Mesendoderm (in vitro differentiated cells): ENCODE data around the gene SSX4B. TPM values are rescaled to one million over a fixed set of nuclear protein-coding genes. Genes with fewer than 3 reads are reported as not detected.
"Not testable (repeated sequence)": the region's sequence is repeated elsewhere in the genome, so short reads cannot be mapped to it uniquely, and the experiment has no call there.

Experiments
- DNase-seq: peaks from one replicate; pipeline ENCODE4 v3.0.0; 2013
- H2AK5ac ChIP-seq: 2 replicates; pipeline ENCODE4 v1.6.1; 2013; ENCODE audit warnings: low read length, inconsistent platforms
- H2BK120ac ChIP-seq: 2 replicates; pipeline ENCODE4 v1.6.1; 2013; ENCODE audit warnings: low read depth, mild to moderate bottlenecking, low read length, moderate library complexity, mixed read lengths
- H2BK15ac ChIP-seq: replicated peaks from 2 replicates; pipeline ENCODE4 v1.6.1; 2013; ENCODE audit warnings: low read depth, mild to moderate bottlenecking, moderate library complexity
- H2BK5ac ChIP-seq: 2 replicates; pipeline ENCODE4 v1.6.1; 2013; ENCODE audit warnings: low read length, inconsistent platforms
- H3K18ac ChIP-seq: 2 replicates; pipeline ENCODE4 v1.6.1; 2013; ENCODE audit warnings: mild to moderate bottlenecking, low read length, mixed read lengths
- H3K23ac ChIP-seq: one replicate; pipeline ENCODE4 v1.6.1; 2013; ENCODE audit warnings: low read length
- H3K27ac ChIP-seq: 2 replicates; pipeline ENCODE4 v1.5.1; 2013; ENCODE audit warnings: low read depth, mild to moderate bottlenecking, inconsistent platforms, low read length, moderate library complexity
- H3K27me3 ChIP-seq: 2 replicates; pipeline ENCODE4 v1.6.1; 2013; ENCODE audit warnings: low read length, control low read depth, mild to moderate bottlenecking, inconsistent platforms; ENCODE audit not compliant: insufficient read depth, poor library complexity
- H3K36me3 ChIP-seq: 2 replicates; pipeline ENCODE4 v1.6.1; 2013; ENCODE audit warnings: low read length, inconsistent platforms; ENCODE audit not compliant: control insufficient read depth, insufficient read depth
- H3K4ac ChIP-seq: one replicate; pipeline ENCODE4 v1.6.1; 2013; ENCODE audit warnings: low read depth, mild to moderate bottlenecking, low read length, moderate library complexity
- H3K4me1 ChIP-seq: 2 replicates; pipeline ENCODE4 v1.6.1; 2013; ENCODE audit warnings: low read depth, low read length, inconsistent platforms; ENCODE audit not compliant: control insufficient read depth
- H3K4me2 ChIP-seq: 2 replicates; pipeline ENCODE4 v1.6.1; 2013; ENCODE audit warnings: low read length
- H3K4me3 ChIP-seq: 2 replicates; pipeline ENCODE4 v1.5.1; 2013; ENCODE audit warnings: mild to moderate bottlenecking, low read length
- H3K56ac ChIP-seq: one replicate; pipeline ENCODE4 v1.6.1; 2013; ENCODE audit warnings: low read length
- H3K79me1 ChIP-seq: 2 replicates; pipeline ENCODE4 v1.6.1; 2013; ENCODE audit warnings: low read length, inconsistent platforms
- H3K79me2 ChIP-seq: 2 replicates; pipeline ENCODE4 v1.6.1; 2013; ENCODE audit warnings: mild to moderate bottlenecking, low read length; ENCODE audit not compliant: control insufficient read depth, insufficient read depth
- H3K9ac ChIP-seq: 2 replicates; pipeline ENCODE4 v1.6.1; 2013; ENCODE audit warnings: low read length, inconsistent platforms
- H4K5ac ChIP-seq: one replicate; pipeline ENCODE4 v1.6.1; 2013; ENCODE audit warnings: low read length
- H4K8ac ChIP-seq: one replicate; pipeline ENCODE4 v1.6.1; 2013; ENCODE audit warnings: low read depth, mild to moderate bottlenecking, control low read depth, low read length, moderate library complexity
- WGBS: extraction: QIAGEN DNeasy Blood & Tissue Kit; methylation state at CpG from one replicate; pipeline ENCODE4 v1.1.7; 2013; ENCODE audit warnings: low lambda C conversion rate, missing lambda C conversion rate; ENCODE audit not compliant: insufficient coverage; ENCODE audit errors: extremely low coverage; 5-methylcytosine and 5-hydroxymethylcytosine counted together
- small RNA-seq: library from polyadenylated mRNA; stranded (forward); fragments of <200 nt; extraction: miRNeasy Mini kit (QIAGEN cat#:217004); gene quantifications from one replicate; pipeline ENCODE3, GENCODE V24; 2013; ENCODE audit not compliant: insufficient read depth

SSX4B gene

DNA sequence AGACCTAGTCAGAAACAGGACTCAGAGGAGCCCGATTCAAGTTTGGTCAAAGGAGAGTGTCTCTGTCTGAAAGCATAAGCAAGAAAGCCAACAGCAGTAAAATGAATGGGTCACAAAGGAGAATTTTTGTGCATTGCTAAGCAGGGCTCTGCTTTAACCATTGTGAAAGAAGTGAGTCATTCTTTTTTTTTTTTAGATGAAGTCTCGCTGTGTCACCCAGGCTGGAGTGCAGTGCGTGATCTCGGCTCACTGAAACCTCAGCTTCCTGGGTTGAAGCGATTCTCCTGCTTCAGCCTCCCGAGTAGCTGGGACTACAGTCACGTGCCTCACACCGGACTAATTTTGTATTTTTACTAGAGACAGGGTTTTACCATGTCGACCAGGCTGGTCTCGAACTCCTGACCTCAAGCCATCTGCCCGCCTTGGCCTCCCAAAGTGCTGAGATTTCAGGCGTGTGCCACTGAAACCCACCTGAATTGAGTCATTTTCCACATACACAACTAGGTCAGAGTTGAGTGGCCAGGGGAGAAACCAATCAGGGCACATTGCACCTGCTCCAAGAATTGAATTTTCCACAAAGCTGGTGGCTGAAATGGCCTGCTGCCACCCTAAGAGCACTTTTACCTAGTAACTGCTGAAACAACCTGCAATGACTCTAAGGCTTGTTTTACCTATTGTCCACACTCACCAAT lies 43.9 kb downstream of the SSX4B start:
- not testable (repeated sequence) for H4K5ac ChIP-seq, H3K4me3 ChIP-seq, H2AK5ac ChIP-seq, H3K4me1 ChIP-seq, H3K4me2 ChIP-seq, H2BK120ac ChIP-seq, DNase-seq, H4K8ac ChIP-seq, H3K18ac ChIP-seq, H3K27ac ChIP-seq, H3K23ac ChIP-seq, H3K27me3 ChIP-seq, H3K79me2 ChIP-seq, H3K9ac ChIP-seq, H3K56ac ChIP-seq, H3K4ac ChIP-seq, H2BK15ac ChIP-seq, H2BK5ac ChIP-seq, H3K79me1 ChIP-seq, H3K36me3 ChIP-seq
- no CpG with 5 or more reads among the region's 12 CpGs for WGBS

- H3K56ac ChIP-seq, H3K79me2 ChIP-seq, H3K23ac ChIP-seq, H3K27ac ChIP-seq, H3K36me3 ChIP-seq, H3K9ac ChIP-seq, H3K18ac ChIP-seq, H3K4me2 ChIP-seq, H3K4me1 ChIP-seq, H2BK120ac ChIP-seq, H4K5ac ChIP-seq, H2BK5ac ChIP-seq, H3K27me3 ChIP-seq, DNase-seq, H2AK5ac ChIP-seq, H4K8ac ChIP-seq, H3K4me3 ChIP-seq, H2BK15ac ChIP-seq, H3K79me1 ChIP-seq, H3K4ac ChIP-seq: not testable (repeated sequence)
- WGBS = no CpG with 5 or more reads among the region's 6 CpGs
Measured at GRCh38 chrX:48359281-48359680, 52.5 kb downstream of the SSX4B start.

- WGBS = no CpG with 5 or more reads among the region's 8 CpGs
- H3K4me2 ChIP-seq = no peak overlapping the region
- no peaks in the 10 kb centered on the region for H3K27me3 ChIP-seq
- H4K5ac ChIP-seq = no peak overlapping the region
- H2BK15ac ChIP-seq = no peak overlapping the region
- no peak overlapping the region for H3K56ac ChIP-seq
- no peaks in the 10 kb centered on the region for H3K79me2 ChIP-seq
- H4K8ac ChIP-seq = no peak overlapping the region
- no peaks in the 10 kb centered on the region for H3K4me1 ChIP-seq
- H3K36me3 ChIP-seq = no peaks in the 10 kb centered on the region
- no peak overlapping the region for H2BK5ac ChIP-seq
- H3K9ac ChIP-seq = no peak overlapping the region
- H3K18ac ChIP-seq = no peak overlapping the region
- H2BK120ac ChIP-seq = no peak overlapping the region
- no peak overlapping the region for H2AK5ac ChIP-seq
- H3K23ac ChIP-seq = no peak overlapping the region
- no peaks in the 10 kb centered on the region for H3K79me1 ChIP-seq
- no peak overlapping the region for H3K27ac ChIP-seq
- H3K4ac ChIP-seq = no peak overlapping the region
- no peak overlapping the region for H3K4me3 ChIP-seq
- DNase-seq = no peak
Measured at GRCh38 chrX:48357681-48358080, 54.1 kb downstream of the SSX4B start.

DNA sequence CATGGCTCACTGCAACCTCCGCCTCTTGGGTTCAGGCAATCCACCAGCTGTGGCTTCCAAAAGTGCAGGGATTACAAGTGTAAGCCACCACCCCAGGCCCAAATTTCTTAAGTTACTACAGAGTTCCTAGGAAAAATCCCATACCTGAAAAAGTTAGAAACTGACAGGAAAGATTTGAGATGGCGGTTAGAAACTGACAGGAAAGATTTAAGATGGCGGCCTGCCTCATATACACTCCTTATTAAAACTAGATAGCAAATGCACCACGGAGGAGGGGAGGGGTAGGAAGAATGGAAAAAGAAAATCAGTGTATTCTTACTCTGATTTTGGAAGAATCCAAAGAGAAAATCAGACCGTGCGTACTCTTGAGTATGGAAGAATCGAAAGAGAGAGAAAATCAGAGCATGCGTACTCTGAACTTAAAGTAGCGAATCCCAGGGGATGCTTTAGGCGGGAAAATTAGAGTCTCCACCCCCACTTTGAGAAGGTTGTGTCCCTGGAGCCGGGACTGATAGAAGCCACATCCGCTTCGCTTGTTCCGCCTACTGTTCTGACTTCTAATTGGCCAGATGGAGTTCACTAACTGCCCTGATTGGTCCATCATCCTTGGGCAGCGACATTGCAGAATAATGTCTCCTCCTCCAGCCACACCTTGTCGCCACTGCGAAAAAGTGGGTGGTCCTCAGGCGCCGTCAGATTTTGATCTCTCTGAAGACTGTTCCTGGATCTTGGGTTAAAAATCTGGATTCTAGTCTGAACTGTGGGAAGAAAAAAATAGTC lies 55.3 kb downstream of the SSX4B start, which contains the start of gene SSX3:
TSS of gene SSX3 (minus strand) at position 389 of the 780 bp plus-strand sequence. CDS start 1,454 bp downstream, outside the sequence.
- not testable (repeated sequence) for H3K4ac ChIP-seq, H3K9ac ChIP-seq, H3K27ac ChIP-seq, H3K4me1 ChIP-seq, H3K18ac ChIP-seq, H3K4me2 ChIP-seq, H3K56ac ChIP-seq, H2AK5ac ChIP-seq, H3K27me3 ChIP-seq, H2BK5ac ChIP-seq, H3K4me3 ChIP-seq, H3K23ac ChIP-seq, DNase-seq, H4K5ac ChIP-seq, H3K79me1 ChIP-seq, H2BK120ac ChIP-seq, H4K8ac ChIP-seq, H3K79me2 ChIP-seq, H2BK15ac ChIP-seq, H3K36me3 ChIP-seq
- WGBS = no CpG with 5 or more reads among the region's 19 CpGs

Small RNA genes lying within 50 kb of the gene (small RNA-seq; reads per million reads assigned to genes)
- gene AL606490.4 = not detected
- not detected for gene AL606490.7
